NCI-H1436 (cell line): ENCODE measurements around the gene RBPMS2.
A peak's percentile ranks its signal among the peaks of the same experiment; 100 is the strongest.
"Not testable (repeated sequence)": the region's sequence is repeated elsewhere in the genome, so short reads cannot be mapped to it uniquely, and the experiment has no call there.

Experiments used
- DNase-seq: peaks from one replicate; lab custom pipeline; 2025; lab: John Stamatoyannopoulos, UW

The RBPMS2 gene

DNA sequence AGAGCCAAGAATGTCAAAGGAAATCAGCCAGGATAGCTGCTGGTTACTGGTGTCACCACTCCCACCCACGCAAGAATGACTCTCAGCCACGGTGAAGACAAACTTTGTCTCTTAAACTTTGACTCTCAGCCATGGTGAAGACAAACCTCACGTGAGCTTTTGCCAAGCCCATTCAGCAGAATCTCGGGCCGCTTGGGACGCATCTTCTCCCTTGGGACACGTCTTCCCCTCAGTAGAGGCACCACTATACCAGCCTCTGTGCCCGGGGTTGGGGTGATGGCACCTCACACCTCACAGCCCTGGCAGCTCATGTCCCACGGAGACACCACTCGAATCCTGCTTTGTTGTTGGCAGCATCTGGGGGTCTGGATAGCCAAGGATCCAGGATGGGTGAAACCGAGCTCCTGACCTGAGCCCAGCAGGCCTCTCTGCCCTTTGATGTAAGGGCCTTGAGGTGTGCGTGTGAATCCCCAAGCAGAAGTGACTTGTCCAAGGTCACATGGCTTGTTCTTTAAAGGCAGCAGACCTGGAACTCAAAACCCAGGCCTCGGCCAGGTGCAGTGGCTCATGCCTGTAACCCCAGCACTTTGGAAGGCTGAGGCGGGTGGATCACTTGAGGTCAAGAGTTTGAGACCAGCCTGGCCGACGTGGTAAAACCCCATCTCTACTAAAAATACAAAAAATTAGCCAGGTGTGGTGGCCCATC, 21.8 kb downstream of the RBPMS2 start:
- no peak for DNase-seq

DNA sequence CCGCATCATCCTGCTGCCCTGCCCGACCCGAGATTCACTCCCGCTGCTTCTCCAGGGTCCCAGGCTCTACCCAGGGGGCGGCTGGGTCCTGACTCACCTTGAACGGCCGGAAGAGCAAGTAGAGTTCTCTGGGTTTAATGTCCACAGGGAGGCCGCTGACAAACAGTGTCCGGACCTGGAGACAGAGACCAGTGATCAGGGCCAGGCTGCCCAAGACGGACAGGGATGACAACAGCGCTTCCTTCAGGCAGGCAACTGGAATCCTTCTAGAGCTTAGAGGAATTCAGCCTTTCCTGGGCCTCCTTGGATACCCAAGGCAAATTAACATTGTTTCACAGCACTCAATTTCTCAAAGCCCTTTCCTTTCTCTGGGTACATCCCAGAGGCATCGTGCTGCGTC, 23.9 kb downstream of the RBPMS2 start:
- DNase-seq: no peak

DNA sequence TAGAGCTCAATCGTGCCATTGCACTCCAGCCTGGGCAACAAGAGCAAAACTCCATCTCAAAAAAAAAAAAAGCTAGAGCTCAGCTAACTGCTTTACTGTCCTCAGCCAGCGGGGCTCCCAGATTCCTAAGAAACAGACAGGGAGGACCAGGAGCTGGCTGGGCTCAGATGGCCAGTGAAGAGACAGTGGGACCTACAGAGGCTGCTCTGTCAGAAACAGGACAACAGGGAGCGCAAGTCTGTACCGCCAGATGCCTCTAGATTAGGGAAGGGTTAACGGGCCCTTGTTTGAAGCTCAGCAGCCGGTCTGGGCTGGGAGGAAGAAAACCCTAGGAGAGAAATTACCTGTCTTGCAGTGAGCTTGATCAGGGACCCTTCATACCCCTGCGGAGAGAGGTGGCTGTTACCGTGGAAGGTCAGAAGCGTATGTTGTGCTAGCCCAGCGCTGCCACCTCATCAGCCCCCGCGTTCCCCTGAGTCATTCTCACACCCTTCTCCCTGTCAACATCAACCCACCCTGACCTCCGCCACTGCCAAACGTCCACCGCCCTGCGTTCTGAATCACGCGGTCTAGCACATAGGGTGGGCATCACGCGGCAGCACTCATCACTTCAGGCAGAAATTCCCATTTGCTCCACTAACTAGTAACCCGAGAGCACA, 25.3 kb downstream of the RBPMS2 start:
- no peak for DNase-seq

DNA sequence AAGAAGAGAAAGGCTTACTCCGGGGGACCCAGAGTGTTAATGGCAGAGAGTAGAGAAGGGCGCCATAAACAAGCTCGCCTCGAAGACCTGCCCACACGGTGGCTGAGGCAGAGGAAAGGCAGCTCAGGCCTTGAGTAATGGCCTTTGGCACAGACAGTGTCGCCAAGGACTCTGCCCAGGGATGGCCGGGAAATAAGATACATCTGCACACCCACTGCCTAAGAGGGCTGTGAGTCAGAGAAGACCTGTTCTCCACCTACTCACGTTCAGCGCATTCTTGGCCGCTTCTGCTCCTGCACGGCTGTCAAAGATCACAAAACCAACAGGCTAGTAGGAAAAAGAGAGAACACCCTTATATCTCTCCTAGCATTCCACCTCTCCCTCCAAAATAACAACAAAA, 26.2 kb downstream of the RBPMS2 start:
- DNase-seq: no peak

DNA sequence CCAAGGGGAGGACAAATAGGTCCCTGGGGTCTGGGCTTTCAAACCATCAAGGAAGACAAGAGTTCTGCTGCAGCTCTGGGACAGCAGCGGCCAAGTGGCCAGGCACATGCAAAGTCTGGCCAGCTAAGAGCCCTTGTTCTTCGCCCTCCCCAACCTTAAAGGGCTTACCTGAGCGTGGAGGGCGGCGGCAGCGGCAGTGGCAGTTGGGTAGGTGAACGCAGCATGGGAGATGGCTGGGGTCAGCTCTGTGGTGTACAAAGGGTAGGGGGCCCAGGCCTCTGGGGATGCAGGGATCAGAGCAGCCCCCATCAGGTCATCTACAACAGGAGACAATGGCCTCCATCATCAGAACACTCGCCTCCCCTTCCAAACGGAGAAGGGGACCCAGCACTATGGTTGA, 27.1 kb downstream of the RBPMS2 start:
- DNase-seq: no peak

DNA sequence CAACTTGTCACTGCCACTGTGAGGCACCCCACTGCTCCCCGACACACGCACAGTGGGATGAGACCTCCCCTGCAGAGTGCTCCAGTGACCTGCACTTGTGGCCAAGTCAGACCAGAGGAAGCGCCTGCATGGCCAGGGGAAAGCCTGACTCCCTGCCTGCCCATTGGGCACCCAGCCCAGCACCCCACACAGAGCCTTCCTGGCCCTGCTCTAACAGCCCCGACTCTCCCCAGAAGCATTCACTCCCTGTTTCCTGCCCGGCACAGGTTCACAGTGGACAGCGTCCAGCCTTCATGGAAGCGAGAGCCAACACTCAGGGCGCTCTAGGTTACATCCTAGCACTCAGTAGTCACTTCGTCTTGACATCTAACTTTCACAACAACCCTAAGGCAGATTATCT, 27.8 kb downstream of the RBPMS2 start:
- DNase-seq: no peak

DNA sequence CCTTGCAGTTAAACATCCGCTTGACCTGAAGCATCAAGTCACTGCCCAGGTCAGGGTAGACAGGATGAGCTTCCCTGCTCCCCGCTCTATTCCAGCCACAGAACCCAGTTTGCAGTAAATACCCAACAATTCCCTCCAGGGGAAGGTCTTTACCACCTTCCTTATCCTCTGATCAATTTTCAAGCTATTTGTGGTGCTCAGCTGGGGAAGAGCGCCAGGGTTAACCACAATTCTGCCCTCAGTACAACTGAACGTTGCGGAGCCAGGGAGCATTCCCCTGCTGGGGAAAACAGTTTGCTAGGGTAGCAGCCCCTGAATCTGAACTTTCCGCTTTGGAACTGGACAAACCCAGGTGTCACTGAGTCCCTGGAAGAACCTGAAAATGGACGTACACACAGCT, 28.5 kb downstream of the RBPMS2 start:
- DNase-seq: no peak

DNA sequence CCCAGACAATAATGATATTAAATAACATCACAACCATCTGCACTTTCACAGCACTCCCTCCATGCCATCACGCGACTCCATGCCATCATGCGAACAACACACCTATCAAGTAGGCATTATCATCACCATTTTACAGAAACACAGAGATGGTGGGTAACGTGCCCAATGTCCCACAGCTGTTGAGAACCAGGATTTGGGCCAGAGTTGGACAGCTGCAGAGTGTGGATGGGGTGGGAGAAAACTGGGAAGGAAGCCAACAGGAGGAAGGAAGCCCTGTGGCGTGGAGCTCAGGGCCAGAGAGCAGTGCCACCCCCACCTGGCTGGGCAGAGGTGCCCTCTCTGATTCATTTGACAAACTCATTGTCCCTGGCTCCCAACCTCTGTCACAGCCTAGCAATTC, 29.0 kb downstream of the RBPMS2 start:
- no peak for DNase-seq

DNA sequence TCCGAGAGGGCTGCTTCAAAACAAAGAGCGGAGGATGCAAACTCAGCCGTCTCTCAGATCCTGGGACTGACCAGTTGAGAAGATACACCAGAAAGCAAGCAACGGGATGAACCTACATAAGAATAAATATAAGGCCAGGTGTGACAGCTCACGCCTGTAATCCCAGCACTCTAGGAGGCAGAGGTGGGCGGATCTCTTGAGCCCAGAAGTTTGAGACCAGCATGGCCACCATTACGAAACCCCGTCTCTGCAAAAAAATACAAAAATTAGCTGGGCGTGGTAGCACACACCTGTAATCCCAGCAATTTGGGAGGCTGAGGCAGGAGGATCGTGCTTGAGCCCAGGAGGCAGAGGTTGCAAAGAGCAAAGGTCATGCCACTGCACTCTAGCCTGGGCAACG, 31.7 kb downstream of the RBPMS2 start:
- no peak for DNase-seq

DNA sequence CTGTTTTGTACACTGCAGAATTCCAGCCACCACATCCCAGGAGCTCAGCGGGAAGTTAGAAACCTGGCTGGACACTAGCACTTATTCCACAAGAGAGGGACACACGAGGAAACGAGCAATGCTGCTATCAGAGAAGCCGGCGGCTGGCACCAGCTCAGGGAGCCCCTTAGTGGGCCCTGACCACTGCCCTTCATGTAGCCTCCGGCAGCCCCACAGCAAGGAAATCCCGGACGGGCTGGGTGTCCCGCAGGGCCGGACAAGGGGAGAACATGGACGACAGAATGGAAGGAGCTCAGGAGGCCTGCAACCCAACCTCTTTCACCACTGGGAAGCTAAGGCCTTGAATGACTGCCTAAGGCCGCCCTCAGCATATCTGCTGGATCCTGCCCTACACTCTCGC, 32.5 kb downstream of the RBPMS2 start:
- DNase-seq: no peak

DNA sequence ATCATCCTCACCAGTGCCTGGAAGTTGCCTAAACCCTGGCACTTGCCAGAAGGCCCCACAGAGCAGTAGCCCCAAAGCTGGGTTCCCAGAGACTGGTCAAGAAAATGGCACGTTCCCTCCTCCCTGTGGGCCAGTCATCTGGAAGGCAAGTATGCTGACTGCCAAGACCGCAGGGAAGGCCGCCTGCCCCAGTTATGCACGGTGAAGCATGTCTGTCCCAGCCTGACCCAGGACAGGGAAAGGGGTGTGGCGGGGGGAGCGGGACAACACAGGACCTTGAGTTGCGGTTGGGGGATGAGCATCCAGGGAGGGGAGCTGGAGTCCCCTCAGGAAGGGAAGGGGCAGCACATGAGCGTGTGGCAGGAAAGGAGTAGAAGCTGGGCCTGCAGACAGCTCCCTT, 33.0 kb downstream of the RBPMS2 start:
- DNase-seq: no peak

DNA sequence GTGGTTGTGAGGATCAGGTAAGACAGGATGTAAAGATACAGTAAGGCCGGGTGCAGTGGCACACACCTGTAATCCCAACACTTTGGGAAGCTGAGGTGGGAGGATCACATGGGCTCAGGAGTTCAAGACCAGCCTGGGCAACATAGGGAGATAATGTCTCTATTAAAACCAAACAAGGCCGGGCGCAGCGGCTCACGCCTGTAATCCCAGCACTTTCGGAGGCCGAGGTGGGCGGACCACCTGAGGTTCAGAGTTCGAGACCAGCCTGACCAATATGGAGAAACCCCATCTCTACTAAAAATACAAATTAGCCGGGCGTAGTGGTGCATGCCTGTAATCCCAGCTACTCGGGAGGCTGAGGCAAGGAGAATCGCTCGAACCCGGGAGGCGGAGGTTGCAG, 33.7 kb downstream of the RBPMS2 start:
- not testable (repeated sequence) for DNase-seq

DNA sequence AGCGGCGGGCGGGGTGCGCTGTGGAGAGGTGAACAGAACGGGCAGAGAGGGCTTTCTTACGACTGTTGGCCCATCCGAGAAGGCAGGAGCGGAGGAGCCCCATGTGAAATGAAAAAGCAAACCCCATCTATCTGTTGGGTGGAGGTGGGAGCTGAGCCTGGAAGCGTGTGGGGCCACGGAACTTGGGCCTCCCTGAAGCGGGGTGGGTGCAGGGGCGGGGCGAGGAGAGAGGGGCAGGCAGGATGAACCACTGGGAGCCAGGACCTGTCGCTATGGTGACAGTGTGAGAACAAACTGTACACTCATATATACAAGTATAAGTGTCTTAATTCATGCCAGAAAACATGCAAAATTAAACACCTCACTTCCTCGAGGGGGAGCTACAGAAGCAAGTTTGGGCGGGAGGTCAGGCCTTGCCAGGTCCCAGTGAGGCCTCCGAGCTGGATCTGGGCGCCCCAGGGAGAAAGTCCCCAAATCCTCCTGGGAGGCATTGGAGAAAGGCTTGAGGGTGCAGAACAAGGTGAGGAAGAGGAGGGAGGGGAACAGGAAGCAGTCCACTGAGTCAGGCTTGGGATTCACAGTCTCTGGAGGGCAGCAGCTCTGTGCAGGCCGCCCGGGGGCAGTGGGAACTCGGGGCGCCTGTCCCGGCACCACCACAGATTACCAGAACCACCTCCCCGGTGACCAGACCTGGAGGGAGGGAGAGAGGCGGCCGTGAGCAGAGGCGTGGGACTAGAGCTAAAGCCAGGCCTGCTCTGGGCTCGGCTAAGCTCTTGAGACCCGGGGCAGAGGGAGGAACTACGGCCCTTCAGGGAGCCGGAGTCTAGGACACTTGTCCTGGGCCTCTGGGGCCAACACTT, 34.8 kb downstream of the RBPMS2 start:
- DNase-seq: peak; percentile 28

DNA sequence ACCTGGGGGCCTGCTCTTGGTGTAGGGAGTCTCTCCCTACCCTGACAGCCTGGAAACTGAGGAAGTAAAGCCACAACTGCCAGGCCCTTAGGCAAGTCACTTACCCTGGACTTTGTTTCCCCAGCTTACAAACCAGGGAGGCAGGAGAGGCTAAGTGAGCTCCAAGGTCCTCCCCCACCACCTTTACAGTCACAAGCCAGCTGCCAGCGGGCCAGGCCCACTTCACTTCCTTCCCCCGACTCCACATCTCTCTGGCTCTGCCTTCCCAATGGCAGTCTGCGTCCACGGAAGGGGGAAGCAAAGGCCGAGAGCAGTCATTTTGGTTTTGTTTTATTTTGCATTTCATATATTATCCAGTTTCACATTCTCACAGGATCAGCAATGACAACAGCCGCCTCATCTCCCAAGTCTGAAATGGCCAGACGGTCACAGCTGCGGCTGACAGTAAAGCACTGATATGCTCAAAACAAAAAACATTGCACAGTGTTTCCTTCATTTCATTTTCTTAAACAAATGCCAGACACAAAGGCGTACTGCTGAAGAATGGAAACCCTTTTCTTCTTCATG, 35.7 kb downstream of the RBPMS2 start:
- no peak for DNase-seq

DNA sequence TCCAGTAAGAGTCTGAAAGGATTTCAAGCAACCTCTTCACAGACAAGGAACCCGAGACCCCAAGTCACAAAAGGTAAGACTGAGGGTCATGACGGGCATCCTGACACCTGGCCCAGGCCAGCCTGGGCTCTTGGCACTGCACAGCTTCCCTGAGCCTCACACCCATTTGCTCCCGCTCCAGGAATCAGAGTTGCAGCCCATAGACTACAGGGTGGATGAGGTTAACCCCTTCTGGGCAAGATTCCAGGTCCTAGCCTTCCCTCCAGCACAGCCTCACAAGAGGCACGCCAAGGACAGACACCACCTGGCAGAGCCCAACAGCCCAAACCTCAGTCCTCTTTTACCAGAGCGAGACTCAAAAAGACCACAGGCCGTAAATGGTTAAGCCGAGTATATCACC, 36.2 kb downstream of the RBPMS2 start:
- DNase-seq: no peak

DNA sequence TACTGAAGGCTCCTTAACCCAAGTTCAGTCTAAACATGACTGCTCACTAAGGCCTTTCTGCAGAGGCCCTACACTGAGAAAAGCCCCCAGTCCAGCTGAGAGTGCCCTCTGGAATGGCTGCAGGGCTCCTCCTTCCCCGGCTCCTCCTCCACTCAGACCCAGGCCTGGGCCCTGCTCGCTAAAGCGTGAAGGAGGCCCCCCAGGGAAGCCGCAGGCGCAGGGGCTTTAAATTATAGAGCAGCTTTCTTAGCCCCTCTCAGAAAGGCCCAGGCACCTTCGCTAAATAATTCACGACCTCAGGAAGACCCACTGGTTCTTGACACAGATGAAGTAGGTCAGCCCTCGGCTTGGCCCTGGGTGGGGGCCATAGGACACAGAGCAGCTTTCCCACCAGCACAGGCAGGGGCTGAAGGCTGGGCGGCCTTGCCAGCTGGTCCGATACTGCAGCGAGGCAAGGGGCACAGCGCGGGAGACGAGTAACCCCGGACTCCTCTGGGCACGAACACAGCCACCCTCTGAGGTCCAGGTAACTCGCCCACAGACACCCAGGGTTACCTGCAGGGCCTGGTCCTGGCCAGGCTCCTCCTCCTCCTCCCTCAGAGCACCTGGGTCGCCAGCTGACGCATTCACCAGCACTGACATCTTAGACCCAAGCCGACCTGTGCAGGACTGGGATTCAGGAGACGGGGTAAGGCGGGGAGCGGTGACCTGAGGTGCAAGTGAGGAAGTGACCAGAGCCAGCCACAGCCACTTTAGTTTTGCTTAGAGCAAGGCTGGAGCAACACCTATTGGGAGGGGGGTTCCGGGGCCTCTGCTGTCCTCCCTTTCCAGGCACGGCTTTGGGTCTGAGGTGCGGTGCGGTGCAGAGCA, 36.9 kb downstream of the RBPMS2 start:
- DNase-seq: no peak

DNA sequence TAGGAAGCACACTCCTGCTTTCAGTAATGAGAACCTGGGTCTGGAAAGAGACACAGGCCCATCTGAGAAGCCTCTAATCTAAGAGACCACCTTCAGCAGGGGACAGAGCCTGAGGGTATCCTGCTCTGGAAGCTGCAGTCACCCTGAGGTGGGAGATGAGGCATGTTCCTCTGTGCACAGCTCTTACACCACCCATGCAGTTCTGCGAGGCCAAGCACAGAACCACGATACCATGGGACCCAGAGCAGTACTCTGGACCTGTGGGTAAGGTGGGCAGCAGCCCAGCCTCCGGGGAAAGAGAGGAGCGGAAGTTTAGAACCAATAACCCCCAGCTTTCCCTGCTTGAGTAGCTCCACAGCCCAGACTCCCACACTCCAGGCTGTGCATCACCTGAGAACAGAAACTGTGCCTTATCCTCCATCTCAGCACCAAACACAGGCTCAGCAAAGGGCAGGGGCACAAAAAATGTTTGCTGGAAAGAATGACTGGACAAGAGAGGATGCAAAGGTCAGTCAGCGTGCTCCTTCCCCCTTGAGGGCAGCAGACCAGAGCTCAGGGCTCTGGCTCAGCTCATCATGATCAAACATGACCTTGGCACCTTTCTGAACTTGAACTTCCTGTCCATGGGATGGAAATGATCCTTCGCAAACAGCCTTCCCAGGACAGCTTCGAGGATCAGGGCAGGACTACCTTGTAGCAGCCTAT, 43.1 kb downstream of the RBPMS2 start:
- no peak for DNase-seq

DNA sequence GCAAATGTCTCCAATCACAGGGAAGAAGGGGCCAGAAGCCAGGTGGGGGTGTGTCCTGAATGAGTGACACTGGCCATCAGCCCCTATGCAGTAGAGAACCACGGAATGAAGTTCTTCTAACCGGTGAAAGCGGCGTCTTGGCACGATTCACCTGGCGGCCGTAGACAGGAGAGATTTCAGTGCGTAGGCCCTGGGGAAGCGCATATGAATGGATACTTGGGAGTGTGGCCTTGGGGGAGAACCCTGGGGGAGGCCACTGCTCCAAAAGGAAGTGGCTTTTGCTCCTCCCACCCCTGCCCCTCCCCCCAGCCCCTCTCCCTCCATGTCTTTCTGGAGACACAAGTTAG, 43.6 kb downstream of the RBPMS2 start:
- DNase-seq: no peak

DNA sequence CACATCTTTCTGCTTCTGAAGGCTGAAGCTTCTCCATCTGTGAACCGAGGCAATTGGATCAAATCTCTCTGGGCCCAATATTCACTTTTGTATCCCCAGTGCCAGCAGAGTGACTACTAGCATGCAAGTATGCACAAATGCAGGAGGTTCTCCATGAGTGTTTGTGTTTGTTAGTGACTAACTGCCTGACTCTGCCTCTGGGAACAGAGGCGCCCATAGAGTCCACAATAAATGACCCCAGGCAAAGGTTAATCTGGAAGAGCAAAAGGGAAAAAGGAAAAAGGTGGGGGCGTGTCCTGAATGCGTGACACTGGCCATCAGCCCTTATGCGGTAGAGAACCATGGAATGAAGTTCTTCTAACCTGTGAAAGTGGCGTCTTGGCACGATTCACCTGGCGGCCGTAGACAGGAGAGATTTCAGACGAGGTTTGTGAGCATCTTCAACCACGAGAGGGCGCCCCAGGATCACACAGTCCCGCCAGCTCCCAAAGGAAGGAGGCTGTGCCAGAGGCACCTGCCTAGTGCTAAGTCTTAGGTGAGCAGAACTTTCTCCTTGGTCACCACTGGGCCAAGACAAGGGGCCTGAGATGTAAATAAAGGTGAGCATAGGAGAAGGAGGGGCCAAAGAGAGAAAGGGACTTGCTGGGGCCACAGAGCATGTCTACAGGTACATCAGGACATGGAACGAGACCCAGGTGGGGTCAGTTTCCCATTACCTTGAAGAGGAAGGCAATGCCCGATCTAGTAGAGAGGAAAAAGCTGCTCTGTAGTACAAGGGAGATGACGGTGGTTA, 44.2 kb downstream of the RBPMS2 start:
- peak; percentile 79 for DNase-seq

DNA sequence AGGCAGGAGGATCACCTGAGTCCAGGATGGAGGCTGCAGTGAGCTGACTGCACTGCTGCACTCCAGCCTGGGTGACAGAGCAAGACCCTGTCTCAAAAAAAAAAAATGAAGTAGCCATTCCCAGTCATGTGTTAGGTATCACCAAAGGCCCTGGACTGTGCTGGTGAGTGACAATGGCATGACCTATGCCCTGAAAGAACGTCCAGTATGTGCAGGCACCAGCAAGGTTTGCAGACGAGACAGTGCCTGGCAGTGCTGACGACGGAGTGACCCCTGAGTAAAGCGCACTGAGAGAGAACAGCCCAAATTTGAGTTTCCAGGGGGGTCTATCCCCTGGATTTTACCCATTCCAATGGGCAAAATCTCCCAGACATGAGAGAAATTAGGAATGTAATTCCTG, 45.2 kb downstream of the RBPMS2 start:
- no peak for DNase-seq
